ENCODE measurements around the gene EWSR1.
"Not testable (repeated sequence)": the region's sequence is repeated elsewhere in the genome, so short reads cannot be mapped to it uniquely, and the experiment has no call there.

The EWSR1 gene

GRCh38 chr22:29332886-29333496 lies 64.9 kb downstream of the EWSR1 start:
- no peak for DNase-seq

GRCh38 chr22:29334148-29334547 lies 66.1 kb downstream of the EWSR1 start:
- DNase-seq, result no peak

DNA sequence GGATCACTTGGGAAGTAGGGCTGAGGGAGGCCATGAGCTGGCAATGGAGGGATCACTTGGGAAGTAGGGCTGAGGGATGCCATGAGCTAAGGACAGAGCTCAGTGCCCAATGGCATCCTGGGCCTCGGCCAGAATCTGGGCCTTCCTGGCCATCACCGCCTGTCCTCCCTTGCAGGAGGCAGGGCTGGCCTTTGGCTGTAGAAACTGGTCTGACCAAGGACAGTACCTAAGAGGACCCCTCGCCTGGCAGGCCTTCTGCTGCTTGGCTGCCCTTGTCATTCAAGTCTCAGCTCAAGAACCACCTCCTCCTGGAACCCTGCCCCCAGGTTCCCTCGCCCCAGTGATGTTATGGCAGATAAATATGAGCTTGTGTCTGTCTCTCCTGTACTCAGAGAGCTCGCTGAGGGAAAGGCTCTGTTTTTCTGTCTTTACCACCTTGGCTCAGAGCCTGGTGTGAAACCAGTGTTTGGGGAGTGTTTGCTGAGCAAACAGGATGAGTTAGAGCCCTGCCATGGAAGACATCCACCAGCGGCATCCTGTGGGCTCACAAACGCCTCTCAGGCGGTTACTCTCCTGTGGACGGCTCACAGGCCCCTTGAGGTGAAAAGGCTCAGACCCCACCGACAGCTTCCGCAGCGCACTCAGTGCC lies 66.8 kb downstream of the EWSR1 start:
- peak in 5 of 58 donors; percentile 19 to 47 (median 31) for DNase-seq

DNA sequence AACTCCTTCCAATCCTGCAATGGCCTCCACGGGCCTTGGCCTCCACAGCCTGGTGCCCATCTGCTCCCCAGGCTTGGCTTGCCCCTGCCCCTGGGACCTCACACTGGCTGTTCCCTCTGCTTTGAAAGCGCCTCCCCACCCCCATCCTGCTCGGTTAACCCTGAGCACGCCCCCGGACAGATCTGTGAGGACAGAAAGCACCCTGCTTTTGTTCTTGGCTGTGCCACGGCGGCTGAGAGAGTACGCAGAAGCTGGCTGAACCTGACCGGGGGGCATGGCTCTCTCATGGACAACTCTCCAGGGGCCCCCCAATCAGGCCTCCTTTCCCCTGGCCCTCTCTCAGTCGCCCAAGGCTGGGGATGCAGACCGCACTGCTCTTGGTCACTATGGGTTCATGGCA lies 67.6 kb downstream of the EWSR1 start:
- DNase-seq, result no peak

- DNase-seq, result peak in 7 of 58 donors; percentile 20 to 53 (median 27)
These were observed 68.9 kb downstream of the EWSR1 start for GRCh38 chr22:29336751-29337490.

DNA sequence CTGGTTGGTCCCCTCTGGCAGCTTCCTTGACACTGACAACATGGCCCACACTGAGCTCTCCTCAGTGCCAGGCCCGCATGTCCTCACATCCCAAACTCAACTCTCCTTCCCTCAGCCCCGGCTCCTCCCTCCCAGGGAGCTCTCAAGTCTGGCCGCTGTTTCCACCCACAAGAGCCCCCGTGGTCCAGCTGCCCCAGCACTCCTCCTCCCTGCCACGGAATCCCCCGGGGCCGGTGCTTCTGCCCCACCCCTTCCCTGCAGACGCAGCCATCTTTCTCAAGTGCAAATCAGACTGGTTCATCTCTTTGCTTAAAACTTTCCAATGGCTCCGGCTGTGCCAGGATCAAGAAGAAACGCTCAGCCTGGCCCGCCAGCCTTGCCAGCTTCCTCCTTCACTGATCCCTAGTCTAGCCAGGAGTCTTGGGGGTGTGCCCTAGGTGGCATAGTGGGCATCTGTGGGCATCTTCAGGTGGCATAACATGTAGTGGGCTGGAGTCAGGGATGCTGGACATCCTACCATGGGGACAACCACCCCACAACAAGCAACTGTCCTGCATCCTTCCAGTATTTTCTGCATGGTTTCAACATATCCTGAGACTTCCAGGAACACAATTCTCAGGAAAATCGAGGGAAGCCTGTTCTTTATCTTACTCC lies 69.7 kb downstream of the EWSR1 start:
- no peak for DNase-seq

GRCh38 chr22:29338398-29338797 lies 70.3 kb downstream of the EWSR1 start:
- DNase-seq, result peak in 1 of 58 donors; percentile 28

DNA sequence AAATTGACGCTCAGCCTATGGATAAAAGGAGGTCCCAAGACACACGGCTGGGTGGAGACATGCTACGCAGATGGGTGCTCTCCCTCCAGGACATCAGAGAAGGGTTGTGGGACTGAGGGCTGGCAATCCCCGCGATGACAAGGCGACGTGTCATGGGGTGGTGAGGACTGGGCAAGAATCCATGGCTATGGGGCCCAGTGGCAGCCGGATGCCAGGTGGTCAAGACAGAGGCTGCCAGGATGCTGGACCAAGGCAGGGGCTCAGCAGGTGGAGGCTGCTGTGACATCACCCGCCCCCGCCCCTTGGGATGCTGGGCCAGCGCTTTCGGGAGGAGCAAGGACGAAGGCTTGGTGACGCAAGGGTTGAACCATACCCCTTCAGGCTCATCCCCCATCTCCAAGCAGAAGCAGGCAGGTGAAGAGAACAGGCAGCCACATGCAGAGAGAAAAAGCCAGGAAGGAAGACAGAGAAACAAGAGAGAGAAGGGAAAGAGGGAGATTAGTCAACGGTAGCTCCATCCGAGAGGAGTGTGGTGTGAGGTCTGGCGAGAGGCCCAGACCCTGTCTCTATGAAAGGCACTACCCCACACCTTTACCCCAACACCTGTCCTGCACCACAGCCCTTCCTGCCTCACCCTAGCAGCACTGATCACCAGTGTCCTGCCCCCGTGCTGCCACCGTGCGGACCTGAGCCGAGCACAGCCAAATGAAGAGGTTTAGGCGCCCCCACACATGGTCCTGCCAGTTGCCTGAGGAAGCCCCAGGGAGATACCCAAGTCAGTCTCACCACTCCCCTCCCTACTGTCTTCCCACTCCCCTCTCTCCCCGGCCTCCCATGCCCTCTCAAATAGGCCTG lies 71.5 kb downstream of the EWSR1 start:
- no peak for DNase-seq

GRCh38 chr22:29340566-29340965 lies 72.5 kb downstream of the EWSR1 start:
- no peak for DNase-seq

DNA sequence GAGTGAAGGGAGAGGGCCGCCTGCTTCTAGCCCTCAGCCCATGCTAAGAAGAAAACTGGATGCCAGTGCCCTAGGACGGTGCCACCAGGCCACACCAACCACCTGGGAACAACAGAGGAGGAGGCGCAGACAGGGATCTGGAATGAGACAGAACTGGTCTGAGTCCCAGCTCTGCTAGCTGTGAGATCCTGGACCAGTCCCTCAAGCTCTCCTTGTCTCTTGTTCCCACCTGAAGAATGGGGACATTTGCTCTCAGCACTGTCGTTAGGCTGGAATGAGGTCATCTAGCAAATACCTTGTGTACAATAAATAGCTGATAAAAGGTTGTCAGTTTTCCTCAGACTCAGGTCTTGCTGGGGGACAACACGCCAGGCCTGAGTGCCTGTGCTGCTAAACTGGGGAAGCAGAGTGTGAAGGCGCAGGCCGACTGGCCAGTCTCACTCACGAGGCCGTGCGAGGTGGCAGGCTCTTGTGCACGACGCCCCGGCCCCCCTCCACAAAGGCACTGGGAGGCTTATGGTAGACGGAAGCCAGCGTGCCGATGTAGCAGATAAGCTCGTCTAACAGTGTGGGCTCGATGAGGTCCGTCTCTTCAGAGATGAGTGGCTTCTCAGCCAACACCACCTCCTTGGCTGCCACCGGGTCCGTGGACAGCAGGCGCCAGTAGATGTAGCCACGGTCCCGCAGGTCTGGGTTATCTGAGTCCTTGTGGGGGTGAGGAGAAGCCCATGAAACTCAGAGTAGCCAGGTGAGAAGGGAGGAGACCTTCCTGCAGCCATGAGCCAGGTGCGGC lies 73.2 kb downstream of the EWSR1 start:
- no peak for DNase-seq

DNA sequence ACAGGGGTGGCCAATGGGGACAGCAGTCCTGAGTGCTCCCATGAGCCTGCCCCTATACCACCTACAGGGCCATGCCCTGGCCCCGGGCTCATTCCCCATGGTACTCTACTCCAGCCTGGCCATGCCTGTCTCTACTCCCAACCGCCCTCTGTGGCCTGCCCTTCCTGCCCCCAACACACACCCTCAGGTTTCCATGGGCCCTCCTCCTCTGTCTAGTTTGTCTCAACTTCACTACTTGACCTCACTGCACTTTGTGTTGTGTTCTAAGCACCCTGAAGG lies 73.7 kb downstream of the EWSR1 start:
- no peak for DNase-seq

DNA sequence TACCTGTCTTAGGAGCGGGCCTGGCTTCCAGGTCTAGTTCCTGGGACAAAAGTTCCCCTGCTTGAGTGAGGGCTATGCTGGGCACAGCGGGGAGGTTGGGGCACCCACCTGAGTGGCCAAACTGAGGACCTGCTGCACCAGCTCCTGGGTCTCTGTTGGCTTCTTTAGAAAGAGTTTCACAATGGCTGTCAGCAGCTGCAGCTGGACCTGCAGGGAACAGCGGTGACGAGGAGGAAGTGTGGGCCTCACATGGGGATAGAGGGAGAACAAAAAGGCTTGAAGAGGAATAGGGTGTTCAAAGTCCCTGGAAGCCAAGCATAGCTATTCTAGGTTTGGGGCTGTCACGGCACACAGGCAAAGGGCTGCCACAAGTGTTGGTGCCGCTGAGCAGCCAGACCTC lies 74.1 kb downstream of the EWSR1 start:
- no peak for DNase-seq

DNA sequence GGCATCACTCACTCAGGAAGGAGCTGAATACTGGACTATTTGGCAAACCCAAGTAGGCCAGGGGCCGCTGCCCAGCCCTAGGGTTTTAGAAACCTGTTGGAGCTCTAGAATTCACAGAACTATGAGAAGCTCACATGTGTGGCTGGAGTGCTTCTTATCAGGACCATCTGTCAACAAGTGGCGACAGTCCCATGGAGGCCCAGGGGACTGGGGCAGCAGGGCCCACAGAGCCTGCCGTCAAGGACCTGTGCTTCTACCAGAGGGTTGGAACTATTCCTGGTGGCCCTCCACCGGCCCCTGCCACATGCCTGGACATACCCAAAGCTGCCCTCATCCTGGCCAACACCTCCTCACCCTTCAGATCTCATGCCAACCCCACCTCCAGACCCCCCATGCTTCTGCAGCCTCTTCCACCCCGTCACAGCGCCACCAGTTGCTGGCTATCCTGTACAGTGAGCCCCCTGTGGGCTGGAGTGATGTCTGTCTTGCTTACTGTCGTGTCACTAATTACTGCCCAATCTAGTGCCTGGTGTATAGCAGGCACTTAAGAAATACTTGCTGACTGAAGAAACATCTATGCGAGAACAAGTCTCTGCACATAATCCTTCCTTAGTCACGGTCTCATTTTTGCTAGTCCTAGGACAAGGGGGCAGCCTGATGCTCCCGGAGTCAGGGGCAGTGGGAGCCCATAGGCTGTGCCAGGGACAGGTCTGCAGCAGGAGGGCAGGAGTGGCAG lies 74.7 kb downstream of the EWSR1 start:
- peak in 3 of 58 donors; percentile 12 to 20 (median 19) for DNase-seq

- DNase-seq, result peak in 48 of 58 donors; percentile 12 to 86 (median 42)
These were observed 75.3 kb downstream of the EWSR1 start for GRCh38 chr22:29343313-29343805.

DNA sequence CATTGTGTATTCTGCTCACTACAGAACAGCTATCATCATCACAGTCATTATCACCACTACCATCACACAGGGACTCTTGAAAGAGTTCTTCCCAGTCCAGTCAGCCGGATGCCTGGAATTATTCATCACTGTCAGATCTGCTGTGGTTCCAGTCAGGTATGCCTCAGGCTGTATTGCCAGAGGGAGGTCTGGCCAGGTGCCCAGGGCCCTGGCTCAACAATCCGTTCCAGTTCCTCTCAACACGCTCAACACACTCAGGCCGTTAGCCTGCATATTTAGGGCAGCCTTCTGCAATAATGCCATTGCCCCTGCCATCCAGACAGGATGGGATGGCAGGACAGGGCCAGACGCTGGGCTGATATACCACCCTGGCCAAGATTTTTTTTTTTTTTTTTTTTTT lies 76.1 kb downstream of the EWSR1 start:
- peak in 40 of 58 donors; percentile 14 to 80 (median 47) for DNase-seq

- not testable (repeated sequence) for DNase-seq
These were observed 76.8 kb downstream of the EWSR1 start for GRCh38 chr22:29344889-29345288.

GRCh38 chr22:29345932-29346331 lies 77.9 kb downstream of the EWSR1 start:
- DNase-seq, result peak in 15 of 58 donors; percentile 19 to 66 (median 42)

DNA sequence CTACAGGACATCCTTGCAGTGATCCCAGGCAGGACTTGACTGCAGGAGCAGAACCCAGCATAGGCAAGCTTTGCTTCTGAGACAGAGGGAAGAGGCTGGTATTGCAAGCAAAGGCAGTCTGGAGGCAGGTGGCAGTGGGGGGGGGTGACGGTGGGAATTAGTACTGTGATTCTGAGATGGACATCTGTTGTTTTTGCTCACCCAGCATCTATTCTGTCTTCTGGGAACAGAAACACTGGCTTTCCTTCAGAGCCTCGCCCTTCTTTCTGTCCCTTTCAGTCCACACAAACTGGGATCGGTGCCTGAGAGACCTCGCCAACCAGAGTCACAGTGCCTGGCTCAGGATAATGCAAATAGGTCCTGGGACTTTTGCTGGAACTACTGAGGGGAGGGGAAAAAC lies 78.6 kb downstream of the EWSR1 start:
- DNase-seq, result peak in 51 of 58 donors; percentile 29 to 92 (median 68)

DNA sequence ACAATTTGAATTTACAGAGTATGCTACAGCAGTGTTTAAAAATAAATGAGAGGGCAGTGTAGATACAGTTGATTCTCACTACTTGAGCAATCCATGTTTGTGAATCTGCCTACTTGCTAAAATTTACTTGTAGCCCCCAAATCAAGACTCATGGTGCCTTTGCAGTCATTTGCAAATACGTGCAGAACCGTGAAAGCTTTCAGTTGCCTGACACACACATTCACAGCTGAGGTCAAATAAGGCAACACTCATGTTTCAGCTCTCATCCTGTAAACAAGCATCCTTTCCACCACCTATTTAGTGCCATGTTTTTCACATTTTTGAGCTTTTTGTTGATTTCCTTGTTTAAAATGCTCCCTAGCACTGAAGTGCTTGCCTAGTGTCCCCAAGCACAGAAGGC lies 80.0 kb downstream of the EWSR1 start:
- no peak for DNase-seq

Data from anterior cingulate cortex (tissue), 58 donors.